Loucy (cell line): ENCODE measurements around the gene ALK.

Experiments
- H2AFZ ChIP-seq: fragments of 200-600 bp; sonication (generic); 2 replicates; pipeline ENCODE4 v1.6.0; 2016; ENCODE audit warnings: antibody characterized with exemption, mild to moderate bottlenecking, low read length, moderate library complexity
- H3F3A ChIP-seq: fragments of 200-600 bp; 2 replicates; pipeline ENCODE4 v1.6.0; 2016; ENCODE audit warnings: antibody characterized with exemption, low read depth, mild to moderate bottlenecking
- H3K27me3 ChIP-seq: fragments of 200-600 bp; sonication (generic); 2 replicates; pipeline ENCODE4 v1.6.1; 2014; ENCODE audit warnings: low read length, mild to moderate bottlenecking; ENCODE audit not compliant: insufficient read depth, poor library complexity, severe bottlenecking
- H3K36me3 ChIP-seq: fragments of 200-600 bp; sonication (generic); 2 replicates; pipeline ENCODE4 v1.6.1; 2016; ENCODE audit warnings: low read length; ENCODE audit not compliant: insufficient read depth
- H3K4me1 ChIP-seq: fragments of 200-600 bp; sonication (generic); 2 replicates; pipeline ENCODE4 v1.5.1; 2014; ENCODE audit warnings: low read length, mild to moderate bottlenecking; ENCODE audit not compliant: insufficient read depth, poor library complexity, severe bottlenecking
- H3K4me2 ChIP-seq: fragments of 200-600 bp; sonication (generic); 2 replicates; pipeline ENCODE4 v1.6.0; 2014; ENCODE audit warnings: antibody characterized with exemption, low read length, low read depth, mild to moderate bottlenecking; ENCODE audit not compliant: poor library complexity, severe bottlenecking
- H3K4me3 ChIP-seq: fragments of 200-600 bp; sonication (generic); 2 replicates; pipeline ENCODE4 v1.5.1; 2014; ENCODE audit warnings: low read length, mild to moderate bottlenecking, mixed read lengths; ENCODE audit not compliant: poor library complexity, severe bottlenecking
- H3K79me2 ChIP-seq: fragments of 200-600 bp; sonication (generic); 2 replicates; pipeline ENCODE4 v1.6.1; 2014; ENCODE audit warnings: low read length; ENCODE audit not compliant: insufficient read depth
- H3K9ac ChIP-seq: fragments of 200-600 bp; sonication (generic); 2 replicates; pipeline ENCODE4 v1.6.0; 2014; ENCODE audit warnings: mild to moderate bottlenecking, low read depth, low read length, moderate library complexity; ENCODE audit not compliant: poor library complexity, severe bottlenecking
- H3K9me2 ChIP-seq: fragments of 200-600 bp; sonication (generic); replicated peaks from 2 replicates; pipeline ENCODE4 v1.6.1; 2016; ENCODE audit warnings: low read depth, low read length, mixed read lengths
- H3K9me3 ChIP-seq: fragments of 200-600 bp; sonication (generic); 2 replicates; pipeline ENCODE4 v1.6.1; 2014; ENCODE audit warnings: mild to moderate bottlenecking, antibody characterized with exemption, low read length, low read depth; ENCODE audit not compliant: insufficient read depth
- H4K20me1 ChIP-seq: fragments of 200-600 bp; sonication (generic); 2 replicates; pipeline ENCODE4 v1.6.0; 2014; ENCODE audit warnings: antibody characterized with exemption, low read length, mild to moderate bottlenecking; ENCODE audit not compliant: insufficient read depth, poor library complexity, severe bottlenecking
- EZH2phosphoT487 ChIP-seq: fragments of 200-600 bp; IDR thresholded peaks from 2 replicates; pipeline ENCODE4 v1.6.1; 2018; ENCODE audit warnings: antibody characterized with exemption, mild to moderate bottlenecking, moderate library complexity, borderline replicate concordance
- TF ChIP-seq, protein P1 (sequence below): fragments of 200-600 bp; sonication (generic); conservative IDR thresholded peaks from 2 replicates; pipeline ENCODE4 v1.5.1; 2014; ENCODE audit warnings: mild to moderate bottlenecking, antibody characterized with exemption, low read length

Gene ALK

GRCh38 chr2:29394981-29395350 is 526.4 kb downstream of the ALK start:
- Histone ChIP-seq H3K4me1 (no peaks in the 10 kb centered on the region), H3K36me3 (no peaks in the 10 kb centered on the region), H4K20me1 (no peaks in the 10 kb centered on the region)

DNA sequence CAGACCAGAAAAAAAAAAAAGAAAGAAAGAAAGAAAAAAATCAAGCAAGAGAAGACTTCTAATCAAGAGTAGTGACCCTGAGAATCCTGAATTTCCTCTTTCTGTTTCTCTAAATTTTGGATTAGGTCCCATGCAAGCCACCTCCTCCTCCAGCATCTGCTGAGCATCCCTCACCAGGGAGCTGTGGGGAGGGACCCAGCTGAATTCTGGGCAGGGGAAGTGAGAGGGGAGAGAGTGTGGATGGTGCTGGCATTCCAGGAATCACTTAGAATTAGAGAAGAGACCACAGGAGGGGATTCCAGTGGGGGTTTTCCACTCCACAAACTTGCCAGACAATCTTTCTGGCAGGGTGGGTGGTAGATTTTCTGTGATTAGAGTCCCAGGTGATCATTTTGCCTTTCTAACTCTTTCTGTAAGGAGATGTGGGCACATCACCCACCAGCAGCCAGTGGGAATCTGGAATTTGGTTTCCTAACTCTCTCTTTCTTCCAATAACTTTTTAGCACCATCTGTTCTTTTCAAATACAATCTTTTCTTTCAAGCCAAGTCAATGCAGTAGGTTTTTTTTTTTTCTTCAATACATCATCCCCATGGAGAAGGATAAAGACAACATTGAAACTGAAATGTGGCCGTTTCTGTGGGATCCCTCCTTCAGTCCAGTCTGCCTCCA is 526.9 kb downstream of the ALK start:
- TF ChIP-seq EZH2phosphoT487: no peak
- TF ChIP-seq, protein P1, sequence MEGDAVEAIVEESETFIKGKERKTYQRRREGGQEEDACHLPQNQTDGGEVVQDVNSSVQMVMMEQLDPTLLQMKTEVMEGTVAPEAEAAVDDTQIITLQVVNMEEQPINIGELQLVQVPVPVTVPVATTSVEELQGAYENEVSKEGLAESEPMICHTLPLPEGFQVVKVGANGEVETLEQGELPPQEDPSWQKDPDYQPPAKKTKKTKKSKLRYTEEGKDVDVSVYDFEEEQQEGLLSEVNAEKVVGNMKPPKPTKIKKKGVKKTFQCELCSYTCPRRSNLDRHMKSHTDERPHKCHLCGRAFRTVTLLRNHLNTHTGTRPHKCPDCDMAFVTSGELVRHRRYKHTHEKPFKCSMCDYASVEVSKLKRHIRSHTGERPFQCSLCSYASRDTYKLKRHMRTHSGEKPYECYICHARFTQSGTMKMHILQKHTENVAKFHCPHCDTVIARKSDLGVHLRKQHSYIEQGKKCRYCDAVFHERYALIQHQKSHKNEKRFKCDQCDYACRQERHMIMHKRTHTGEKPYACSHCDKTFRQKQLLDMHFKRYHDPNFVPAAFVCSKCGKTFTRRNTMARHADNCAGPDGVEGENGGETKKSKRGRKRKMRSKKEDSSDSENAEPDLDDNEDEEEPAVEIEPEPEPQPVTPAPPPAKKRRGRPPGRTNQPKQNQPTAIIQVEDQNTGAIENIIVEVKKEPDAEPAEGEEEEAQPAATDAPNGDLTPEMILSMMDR: no peak
- no peak overlapping the region for H2AFZ ChIP-seq
- H3K36me3 ChIP-seq: no peaks in the 10 kb centered on the region
- no peak overlapping the region for H3K4me3 ChIP-seq
- no peaks in the 10 kb centered on the region for H3K9me3 ChIP-seq
- H3K4me2 ChIP-seq: no peak overlapping the region
- H3K4me1 ChIP-seq: no peaks in the 10 kb centered on the region
- no peaks in the 10 kb centered on the region for H3K79me2 ChIP-seq
- no peak overlapping the region for H3K9ac ChIP-seq
- no peaks in the 10 kb centered on the region for H4K20me1 ChIP-seq
- H3K27me3 ChIP-seq: peaks cover 13% of the 10 kb centered on the region
- no peaks in the 10 kb centered on the region for H3F3A ChIP-seq
- no peaks in the 10 kb centered on the region for H3K9me2 ChIP-seq

More at GRCh38 chr2:29394981-29395350, 526.4 kb downstream of the ALK start:
- Histone ChIP-seq H3K9ac (no peak overlapping the region), H3K9me2 (no peaks in the 10 kb centered on the region), H3K9me3 (no peaks in the 10 kb centered on the region), H3K4me3 (no peak overlapping the region), H3F3A (no peaks in the 10 kb centered on the region), H2AFZ (no peak overlapping the region), H3K27me3 (peaks cover 13% of the 10 kb centered on the region), H3K79me2 (no peaks in the 10 kb centered on the region), H3K4me2 (no peak overlapping the region)
- no peak for TF ChIP-seq EZH2phosphoT487
- TF ChIP-seq, protein P1: no peak

DNA sequence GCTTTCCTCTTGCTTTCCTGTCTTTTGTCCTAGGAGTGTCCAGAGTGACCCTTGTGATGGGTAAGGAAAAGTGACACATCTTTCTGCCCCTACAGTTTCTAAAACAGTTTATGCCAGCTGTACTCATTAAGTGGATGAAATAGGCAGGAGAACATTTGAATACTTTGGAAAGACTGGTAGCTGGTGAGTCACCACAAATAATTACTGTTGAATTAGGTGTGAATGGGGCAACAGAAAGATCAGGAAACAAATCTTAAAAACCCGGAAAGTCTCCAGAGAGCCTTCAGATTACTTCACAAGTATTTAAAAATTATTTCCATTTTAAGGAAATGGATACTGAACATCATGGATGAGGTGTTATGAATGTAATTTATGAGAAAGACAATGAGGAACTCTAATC is 527.7 kb downstream of the ALK start:
- H4K20me1 ChIP-seq: no peaks in the 10 kb centered on the region
- no peaks in the 10 kb centered on the region for H3K9me2 ChIP-seq
- no peak overlapping the region for H3K9ac ChIP-seq
- H3K4me3 ChIP-seq: no peak overlapping the region
- H3K79me2 ChIP-seq: no peaks in the 10 kb centered on the region
- H3K4me1 ChIP-seq: no peaks in the 10 kb centered on the region
- TF ChIP-seq, protein P1: no peak
- TF ChIP-seq EZH2phosphoT487: no peak
- H3F3A ChIP-seq: no peaks in the 10 kb centered on the region
- H3K9me3 ChIP-seq: no peaks in the 10 kb centered on the region
- H2AFZ ChIP-seq: no peak overlapping the region
- H3K36me3 ChIP-seq: no peaks in the 10 kb centered on the region
- H3K27me3 ChIP-seq: peaks cover 13% of the 10 kb centered on the region
- H3K4me2 ChIP-seq: no peak overlapping the region
